HG02943 (cell line): ENCODE data around the gene PIP.
"Not testable (repeated sequence)": the region's sequence is repeated elsewhere in the genome, so short reads cannot be mapped to it uniquely, and the experiment has no call there.

Source experiments
- ATAC-seq: cut with Tn5 transposase; IDR thresholded peaks from one replicate; pipeline ENCODE4 v1.9.1; 2021; ENCODE audit warnings: mild to moderate bottlenecking, low read depth, moderate library complexity; ENCODE audit not compliant: unreplicated experiment

The PIP gene

GRCh38 chr7:143176128-143176527, 44.3 kb downstream of the PIP start:
- no peak for ATAC-seq

- ATAC-seq, result no peak
These were observed 45.7 kb downstream of the PIP start for GRCh38 chr7:143177374-143178119.

- ATAC-seq, result not testable (repeated sequence)
These were observed 48.9 kb downstream of the PIP start for GRCh38 chr7:143180771-143181170.

- no peak for ATAC-seq
These were observed 49.5 kb downstream of the PIP start for GRCh38 chr7:143181349-143181748.

GRCh38 chr7:143183024-143183423, 51.1 kb downstream of the PIP start, which contains the start of gene TAS2R39:
Gene TAS2R39 (plus strand): TSS chr7:143183419. CDS start chr7:143183419, 0 bp downstream.
- ATAC-seq, result no peak

GRCh38 chr7:143185551-143185950, 53.7 kb downstream of the PIP start:
- no peak for ATAC-seq

GRCh38 chr7:143188994-143189393, 57.1 kb downstream of the PIP start:
- ATAC-seq, result no peak
